HG02981 (cell line): ENCODE measurements around the gene HIVEP2.

Experiments
- ATAC-seq: cut with Tn5 transposase; IDR thresholded peaks from one replicate; pipeline ENCODE4 v1.9.1; 2021; ENCODE audit warnings: mild to moderate bottlenecking, moderate library complexity; ENCODE audit not compliant: unreplicated experiment

Gene HIVEP2

GRCh38 chr6:142896732-142897131 lies 48.2 kb downstream of the HIVEP2 start:
- no peak for ATAC-seq

GRCh38 chr6:142893088-142893487 lies 51.9 kb downstream of the HIVEP2 start:
- ATAC-seq = no peak

GRCh38 chr6:142892254-142893021 lies 52.5 kb downstream of the HIVEP2 start:
- no peak for ATAC-seq

GRCh38 chr6:142891454-142891853 lies 53.5 kb downstream of the HIVEP2 start:
- no peak for ATAC-seq

- no peak for ATAC-seq
These were observed 56.5 kb downstream of the HIVEP2 start for GRCh38 chr6:142888456-142888855.

GRCh38 chr6:142887517-142887916 lies 57.5 kb downstream of the HIVEP2 start:
- ATAC-seq = no peak

GRCh38 chr6:142886431-142887170 lies 58.4 kb downstream of the HIVEP2 start:
- peak; percentile 74 for ATAC-seq

- peak; percentile 75 for ATAC-seq
These were observed 59.7 kb downstream of the HIVEP2 start for GRCh38 chr6:142885182-142885867.

- ATAC-seq = no peak
These were observed 60.6 kb downstream of the HIVEP2 start for GRCh38 chr6:142884214-142885035.

GRCh38 chr6:142883011-142883410 lies 62.0 kb downstream of the HIVEP2 start:
- no peak for ATAC-seq

- ATAC-seq = no peak
These were observed 63.2 kb downstream of the HIVEP2 start for GRCh38 chr6:142881761-142882160.

- no peak for ATAC-seq
These were observed 63.7 kb downstream of the HIVEP2 start for GRCh38 chr6:142881290-142881689.

GRCh38 chr6:142880201-142880600 lies 64.8 kb downstream of the HIVEP2 start:
- ATAC-seq = no peak

GRCh38 chr6:142879527-142879926 lies 65.4 kb downstream of the HIVEP2 start:
- no peak for ATAC-seq

- no peak for ATAC-seq
These were observed 65.9 kb downstream of the HIVEP2 start for GRCh38 chr6:142879076-142879475.

GRCh38 chr6:142878407-142878806 lies 66.6 kb downstream of the HIVEP2 start:
- no peak for ATAC-seq

GRCh38 chr6:142874676-142875075 lies 70.3 kb downstream of the HIVEP2 start:
- no peak for ATAC-seq

- ATAC-seq = no peak
These were observed 72.6 kb downstream of the HIVEP2 start for GRCh38 chr6:142872376-142872775.

GRCh38 chr6:142871910-142872331 lies 73.1 kb downstream of the HIVEP2 start:
- peak; percentile 88 for ATAC-seq

GRCh38 chr6:142870787-142871415 lies 74.1 kb downstream of the HIVEP2 start:
- ATAC-seq = no peak
